Erythroblast (primary cell): ENCODE data around the gene ITPR1.

Source experiments
- GATA1 ChIP-seq: IDR thresholded peaks from 2 replicates; pipeline ENCODE4 v1.6.1; 2011; ENCODE audit warnings: low read depth, mild to moderate bottlenecking, control low read depth, low read length, moderate library complexity
- POLR2A ChIP-seq: IDR thresholded peaks from 2 replicates; pipeline ENCODE4 v1.6.1; 2011; ENCODE audit warnings: mild to moderate bottlenecking, low read length

GRCh38 chr3:4864503-4864902, 371.4 kb downstream of the ITPR1 start:
- TF ChIP-seq POLR2A: no peak
- TF ChIP-seq GATA1: no peak
